ENCODE data around the gene SELENOM.

The SELENOM gene

GRCh38 chr22:31107178-31107893 lies at the start of gene SELENOM:
Gene SELENOM, minus strand, starts transcription at chr22:31107568. Its CDS starts 63 bp downstream, at chr22:31107505.
- DNase-seq: peak; percentile 21

- DNase-seq: no peak
Measured at GRCh38 chr22:31155422-31155821, 48.1 kb upstream of the SELENOM start.

GRCh38 chr22:31154975-31155374 lies 47.6 kb upstream of the SELENOM start:
- no peak for DNase-seq

- DNase-seq: no peak
Measured at GRCh38 chr22:31153357-31153756, 46.0 kb upstream of the SELENOM start.

- DNase-seq: no peak
Measured at GRCh38 chr22:31151872-31152271, 44.5 kb upstream of the SELENOM start.

GRCh38 chr22:31150615-31151014 lies 43.2 kb upstream of the SELENOM start:
- no peak for DNase-seq

GRCh38 chr22:31148953-31149627 lies 41.7 kb upstream of the SELENOM start:
- peak; percentile 8 for DNase-seq

- DNase-seq: no peak
Measured at GRCh38 chr22:31148488-31148887, 41.1 kb upstream of the SELENOM start.

- DNase-seq: no peak
Measured at GRCh38 chr22:31144223-31144622, 36.9 kb upstream of the SELENOM start.

GRCh38 chr22:31143537-31143936 lies 36.2 kb upstream of the SELENOM start:
- DNase-seq: no peak

GRCh38 chr22:31143038-31143437 lies 35.7 kb upstream of the SELENOM start:
- no peak for DNase-seq

- no peak for DNase-seq
Measured at GRCh38 chr22:31142285-31142684, 34.9 kb upstream of the SELENOM start.

- no peak for DNase-seq
Measured at GRCh38 chr22:31141551-31141950, 34.2 kb upstream of the SELENOM start.

- DNase-seq: no peak
Measured at GRCh38 chr22:31140746-31141145, 33.4 kb upstream of the SELENOM start.

GRCh38 chr22:31139866-31140716 lies 32.7 kb upstream of the SELENOM start, which contains the start of gene PLA2G3:
Gene PLA2G3, minus strand, starts transcription at chr22:31140508. Its CDS starts 154 bp downstream, at chr22:31140354.
- peak; percentile 87 for DNase-seq

GRCh38 chr22:31139066-31139465 lies 31.7 kb upstream of the SELENOM start:
- no peak for DNase-seq

- DNase-seq: no peak
Measured at GRCh38 chr22:31138126-31138525, 30.8 kb upstream of the SELENOM start.

GRCh38 chr22:31137721-31138120 lies 30.4 kb upstream of the SELENOM start:
- no peak for DNase-seq

- DNase-seq: no peak
Measured at GRCh38 chr22:31136711-31137110, 29.3 kb upstream of the SELENOM start.

GRCh38 chr22:31136155-31136554 lies 28.8 kb upstream of the SELENOM start:
- no peak for DNase-seq

GRCh38 chr22:31135706-31136105 lies 28.3 kb upstream of the SELENOM start:
- DNase-seq: no peak

GRCh38 chr22:31134688-31135087 lies 27.3 kb upstream of the SELENOM start:
- no peak for DNase-seq

GRCh38 chr22:31133911-31134310 lies 26.5 kb upstream of the SELENOM start:
- DNase-seq: no peak
